GM11168 (cell line): ENCODE results near the gene ARMC7.
"Not testable (repeated sequence)": the region's sequence is repeated elsewhere in the genome, so short reads cannot be mapped to it uniquely, and the experiment has no call there.

Experiments used
- in situ Hi-C: fragments of 300-500 bp; cut with MboI; formaldehyde crosslinking; loops from one replicate; pipeline ENCODE4 v1.12.0; 2022; ENCODE audit warnings: low sequenced_read_pairs; ENCODE audit not compliant: unreplicated experiment

ARMC7 gene

GRCh38 chr17:75125984-75126383 lies 16.2 kb downstream of the ARMC7 start:
- in situ Hi-C loops = no loop called here

- in situ Hi-C loops = no loop called here
Observed at GRCh38 chr17:75126954-75127353, 17.2 kb downstream of the ARMC7 start.

- in situ Hi-C loops = not testable (repeated sequence)
Observed at GRCh38 chr17:75127936-75128335, 18.2 kb downstream of the ARMC7 start.

- in situ Hi-C loops = no loop called here
Observed at GRCh38 chr17:75128694-75129505, 19.1 kb downstream of the ARMC7 start.

GRCh38 chr17:75129576-75129975 lies 19.8 kb downstream of the ARMC7 start:
- in situ Hi-C loops = no loop called here

GRCh38 chr17:75130059-75130631 lies 20.4 kb downstream of the ARMC7 start:
- in situ Hi-C loops = no loop called here

GRCh38 chr17:75130632-75131277 lies 21.0 kb downstream of the ARMC7 start:
- in situ Hi-C loops = no loop called here

- in situ Hi-C loops = no loop called here
Observed at GRCh38 chr17:75131278-75132017, 21.7 kb downstream of the ARMC7 start, which contains the start of gene NT5C. Gene NT5C, minus strand, starts transcription at chr17:75131742. Its CDS starts 35 bp downstream, at chr17:75131707.

- in situ Hi-C loops = not testable (repeated sequence)
Observed at GRCh38 chr17:75132018-75133000, 22.5 kb downstream of the ARMC7 start.

GRCh38 chr17:75133001-75133400 lies 23.2 kb downstream of the ARMC7 start:
- in situ Hi-C loops = no loop called here

GRCh38 chr17:75133607-75134347 lies 24.0 kb downstream of the ARMC7 start:
- in situ Hi-C loops = not testable (repeated sequence)

- in situ Hi-C loops = no loop called here
Observed at GRCh38 chr17:75135452-75135851, 25.7 kb downstream of the ARMC7 start.

GRCh38 chr17:75135946-75136345 lies 26.2 kb downstream of the ARMC7 start:
- in situ Hi-C loops = no loop called here

- in situ Hi-C loops = not testable (repeated sequence)
Observed at GRCh38 chr17:75137762-75138161, 28.0 kb downstream of the ARMC7 start.

GRCh38 chr17:75138519-75138918 lies 28.8 kb downstream of the ARMC7 start:
- in situ Hi-C loops = no loop called here

GRCh38 chr17:75142236-75142971 lies 32.6 kb downstream of the ARMC7 start:
- in situ Hi-C loops = no loop called here

GRCh38 chr17:75144816-75145512 lies 35.2 kb downstream of the ARMC7 start:
- in situ Hi-C loops = no loop called here
